ENCODE data around the gene ST6GAL1.

DNA sequence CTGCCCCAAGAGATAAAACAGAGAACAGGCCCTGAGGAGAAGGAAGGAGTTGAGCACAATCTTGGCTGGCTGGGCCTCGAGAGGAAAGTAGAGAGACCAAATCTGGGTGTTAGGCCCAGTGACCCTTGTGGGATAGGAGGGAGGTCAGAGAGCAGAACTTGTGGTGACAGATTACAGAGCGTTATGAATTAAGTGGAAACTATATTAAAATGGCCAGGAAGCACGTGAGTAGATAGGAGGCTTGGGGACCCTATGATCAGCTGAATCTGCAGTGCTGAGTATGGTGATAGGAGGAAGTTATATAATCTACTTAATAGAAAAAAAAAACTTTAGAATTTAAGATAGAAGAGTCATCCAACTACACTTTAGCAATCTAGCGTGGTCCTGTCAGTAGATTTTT, 30.0 kb downstream of the ST6GAL1 start:
- TF ChIP-seq, protein P1, sequence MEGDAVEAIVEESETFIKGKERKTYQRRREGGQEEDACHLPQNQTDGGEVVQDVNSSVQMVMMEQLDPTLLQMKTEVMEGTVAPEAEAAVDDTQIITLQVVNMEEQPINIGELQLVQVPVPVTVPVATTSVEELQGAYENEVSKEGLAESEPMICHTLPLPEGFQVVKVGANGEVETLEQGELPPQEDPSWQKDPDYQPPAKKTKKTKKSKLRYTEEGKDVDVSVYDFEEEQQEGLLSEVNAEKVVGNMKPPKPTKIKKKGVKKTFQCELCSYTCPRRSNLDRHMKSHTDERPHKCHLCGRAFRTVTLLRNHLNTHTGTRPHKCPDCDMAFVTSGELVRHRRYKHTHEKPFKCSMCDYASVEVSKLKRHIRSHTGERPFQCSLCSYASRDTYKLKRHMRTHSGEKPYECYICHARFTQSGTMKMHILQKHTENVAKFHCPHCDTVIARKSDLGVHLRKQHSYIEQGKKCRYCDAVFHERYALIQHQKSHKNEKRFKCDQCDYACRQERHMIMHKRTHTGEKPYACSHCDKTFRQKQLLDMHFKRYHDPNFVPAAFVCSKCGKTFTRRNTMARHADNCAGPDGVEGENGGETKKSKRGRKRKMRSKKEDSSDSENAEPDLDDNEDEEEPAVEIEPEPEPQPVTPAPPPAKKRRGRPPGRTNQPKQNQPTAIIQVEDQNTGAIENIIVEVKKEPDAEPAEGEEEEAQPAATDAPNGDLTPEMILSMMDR (conservative IDR thresholded peaks at IDR 0.05; ENCODE audit: low read depth, low read length): no peak
- no peak for TF ChIP-seq EZH2 (IDR thresholded peaks at IDR 0.05; ENCODE audit: borderline replicate concordance, low read depth, low read length, poor library complexity, severe bottlenecking)

All from A673 (cell line).